Retinal pigment epithelial cell (primary cell): Measurements from ENCODE around the gene AADAC.

Experiments used
- DNase-seq: peaks from one replicate; pipeline ENCODE4 v3.0.0-alpha.2; 2010; ENCODE audit warnings: low read depth
- H3K4me3 ChIP-seq: 2 replicates; pipeline ENCODE4 v1.5.1; 2011; ENCODE audit warnings: mild to moderate bottlenecking, low read length, control low read depth, moderate library complexity
- TF ChIP-seq, protein P1 (sequence below): conservative IDR thresholded peaks from 2 replicates; pipeline ENCODE4 v1.5.1; 2011; ENCODE audit warnings: low read depth, low read length, control low read depth, inconsistent platforms

Gene AADAC

DNA sequence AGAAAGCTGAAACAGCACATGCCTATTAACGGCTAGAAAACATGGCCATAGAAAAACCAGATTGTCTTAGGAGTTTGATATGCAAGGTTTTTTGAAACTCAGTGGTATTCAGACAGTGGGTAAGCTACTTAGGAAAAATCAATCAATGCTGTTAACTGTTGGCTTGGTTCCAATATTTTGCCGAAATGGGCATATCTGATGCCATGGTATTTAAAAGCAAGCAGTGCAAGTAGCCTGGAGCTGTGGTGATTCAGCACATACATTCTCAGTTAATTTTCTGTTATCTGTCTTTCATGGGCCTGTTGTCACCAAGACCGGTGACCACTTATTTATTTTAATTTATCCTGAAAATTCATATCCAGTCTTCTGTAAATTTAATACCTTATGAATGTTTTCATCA lies 42.2 kb downstream of the AADAC start:
- no peak for DNase-seq
- H3K4me3 ChIP-seq, result no peak overlapping the region
- TF ChIP-seq, protein P1, sequence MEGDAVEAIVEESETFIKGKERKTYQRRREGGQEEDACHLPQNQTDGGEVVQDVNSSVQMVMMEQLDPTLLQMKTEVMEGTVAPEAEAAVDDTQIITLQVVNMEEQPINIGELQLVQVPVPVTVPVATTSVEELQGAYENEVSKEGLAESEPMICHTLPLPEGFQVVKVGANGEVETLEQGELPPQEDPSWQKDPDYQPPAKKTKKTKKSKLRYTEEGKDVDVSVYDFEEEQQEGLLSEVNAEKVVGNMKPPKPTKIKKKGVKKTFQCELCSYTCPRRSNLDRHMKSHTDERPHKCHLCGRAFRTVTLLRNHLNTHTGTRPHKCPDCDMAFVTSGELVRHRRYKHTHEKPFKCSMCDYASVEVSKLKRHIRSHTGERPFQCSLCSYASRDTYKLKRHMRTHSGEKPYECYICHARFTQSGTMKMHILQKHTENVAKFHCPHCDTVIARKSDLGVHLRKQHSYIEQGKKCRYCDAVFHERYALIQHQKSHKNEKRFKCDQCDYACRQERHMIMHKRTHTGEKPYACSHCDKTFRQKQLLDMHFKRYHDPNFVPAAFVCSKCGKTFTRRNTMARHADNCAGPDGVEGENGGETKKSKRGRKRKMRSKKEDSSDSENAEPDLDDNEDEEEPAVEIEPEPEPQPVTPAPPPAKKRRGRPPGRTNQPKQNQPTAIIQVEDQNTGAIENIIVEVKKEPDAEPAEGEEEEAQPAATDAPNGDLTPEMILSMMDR, result no peak

DNA sequence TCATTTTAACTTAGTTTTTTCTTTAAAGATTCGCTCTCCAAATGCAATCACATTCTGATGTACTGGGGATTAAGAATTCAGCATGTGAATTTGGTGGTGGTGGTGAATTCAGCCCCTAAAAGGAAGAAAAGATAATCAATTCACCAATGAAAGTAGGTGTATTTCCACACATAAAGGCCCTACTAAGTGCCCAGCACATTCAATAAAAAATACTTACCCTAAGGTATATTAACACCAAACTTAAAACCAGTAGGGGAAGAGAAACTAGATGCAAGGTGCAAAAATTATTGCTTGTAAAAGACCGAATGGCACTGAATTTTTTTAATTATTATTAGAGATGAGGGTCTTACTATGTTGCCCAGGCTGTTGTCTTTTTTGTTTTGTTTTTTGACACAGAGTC lies 42.7 kb downstream of the AADAC start:
- H3K4me3 ChIP-seq, result no peak overlapping the region
- TF ChIP-seq, protein P1, result no peak
- no peak for DNase-seq

DNA sequence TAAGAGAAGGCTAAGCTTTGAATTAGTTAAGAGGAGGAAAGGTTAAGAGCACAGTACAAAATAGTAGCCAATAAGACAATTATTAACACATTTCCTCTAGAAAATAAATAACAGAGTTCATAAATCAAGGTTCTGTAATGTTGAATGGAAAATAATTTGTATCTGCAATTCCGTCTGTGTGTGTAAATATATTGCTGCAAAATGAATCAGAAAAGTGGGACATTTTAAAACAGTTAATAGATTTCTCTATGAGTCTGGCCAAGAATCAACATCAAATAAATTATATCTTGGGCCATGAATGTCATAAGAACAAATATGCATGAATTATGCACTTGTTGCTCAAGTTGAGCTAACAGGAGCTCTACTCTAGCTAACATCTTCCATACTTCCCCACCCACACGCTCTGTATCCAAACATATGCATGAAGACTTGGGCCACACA lies 45.3 kb downstream of the AADAC start:
- TF ChIP-seq, protein P1, result no peak
- DNase-seq, result no peak

DNA sequence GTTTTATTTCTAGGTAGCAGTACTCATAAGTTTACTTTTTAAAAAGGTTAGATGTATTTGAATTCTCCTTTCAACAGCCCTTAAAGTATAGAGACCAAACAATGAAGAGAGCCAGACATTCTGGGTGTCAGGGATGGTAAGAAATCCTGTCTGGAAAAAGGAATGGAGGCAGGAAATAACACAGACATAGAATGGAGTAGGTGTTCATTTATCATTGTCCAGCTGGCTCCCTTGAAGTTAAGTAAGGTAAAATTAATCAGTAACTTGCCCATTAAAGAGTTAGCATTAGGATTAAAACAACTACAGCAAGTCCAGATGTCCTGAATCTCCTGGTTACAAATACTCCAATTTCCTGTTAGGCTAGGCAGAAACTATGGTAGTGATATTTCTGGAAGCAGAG lies 46.0 kb downstream of the AADAC start:
- no peak for DNase-seq
- TF ChIP-seq, protein P1, result no peak
- H3K4me3 ChIP-seq, result no peak overlapping the region

More for the DNA sequence above, 45.3 kb downstream of the AADAC start:
- H3K4me3 ChIP-seq, result no peak overlapping the region

DNA sequence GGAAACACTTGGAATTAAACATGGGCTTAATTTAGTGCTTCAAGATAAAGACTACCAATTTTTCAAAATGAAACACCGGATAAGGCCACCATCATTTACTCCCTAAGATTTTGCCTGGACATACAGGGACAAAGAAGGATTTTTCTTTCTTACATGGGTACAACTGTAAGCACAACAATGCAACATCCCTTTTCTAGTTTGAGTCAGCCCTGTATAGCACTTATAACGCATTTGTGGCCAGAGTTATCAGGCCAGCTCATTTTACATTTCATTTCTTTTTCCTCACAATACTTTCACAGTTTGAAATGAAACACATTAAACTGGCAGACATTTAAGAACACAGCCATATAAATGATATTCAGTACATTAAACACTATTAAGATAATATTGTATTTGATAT lies 49.7 kb downstream of the AADAC start:
- no peak overlapping the region for H3K4me3 ChIP-seq
- TF ChIP-seq, protein P1, result no peak
- DNase-seq, result no peak

DNA sequence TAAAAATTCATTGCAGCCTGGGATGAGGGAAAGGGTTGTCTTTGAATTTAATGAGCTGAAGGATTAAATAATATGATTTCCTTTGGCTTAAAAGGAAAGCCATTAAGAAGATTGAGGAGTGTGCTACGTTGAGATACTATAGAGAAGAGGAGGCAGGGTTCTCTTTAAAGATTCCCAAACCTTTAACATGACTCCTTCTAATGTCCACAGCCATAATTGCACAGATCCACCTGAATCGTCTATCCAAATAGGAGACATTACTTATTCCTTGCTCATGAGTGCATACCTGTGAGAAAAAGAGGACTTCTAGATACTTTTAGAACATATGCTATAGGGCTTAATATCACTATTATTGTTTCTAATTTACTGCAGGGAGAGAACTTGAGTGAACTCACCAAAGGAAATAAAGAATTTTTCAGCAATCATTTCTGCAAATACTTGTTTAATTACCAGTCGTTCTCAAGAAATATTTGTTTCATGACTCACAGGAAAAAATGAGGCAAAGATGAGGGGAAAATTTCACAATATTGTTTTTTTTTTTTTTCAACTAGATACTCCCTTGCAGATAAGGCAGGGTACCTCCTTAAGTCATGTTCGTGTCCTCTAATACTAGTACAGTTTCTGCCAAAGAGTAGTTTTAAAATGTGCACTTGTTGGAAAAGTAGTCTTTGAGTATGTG lies 50.6 kb downstream of the AADAC start:
- H3K4me3 ChIP-seq, result no peak overlapping the region
- DNase-seq, result peak; percentile 46
- TF ChIP-seq, protein P1, result no peak

DNA sequence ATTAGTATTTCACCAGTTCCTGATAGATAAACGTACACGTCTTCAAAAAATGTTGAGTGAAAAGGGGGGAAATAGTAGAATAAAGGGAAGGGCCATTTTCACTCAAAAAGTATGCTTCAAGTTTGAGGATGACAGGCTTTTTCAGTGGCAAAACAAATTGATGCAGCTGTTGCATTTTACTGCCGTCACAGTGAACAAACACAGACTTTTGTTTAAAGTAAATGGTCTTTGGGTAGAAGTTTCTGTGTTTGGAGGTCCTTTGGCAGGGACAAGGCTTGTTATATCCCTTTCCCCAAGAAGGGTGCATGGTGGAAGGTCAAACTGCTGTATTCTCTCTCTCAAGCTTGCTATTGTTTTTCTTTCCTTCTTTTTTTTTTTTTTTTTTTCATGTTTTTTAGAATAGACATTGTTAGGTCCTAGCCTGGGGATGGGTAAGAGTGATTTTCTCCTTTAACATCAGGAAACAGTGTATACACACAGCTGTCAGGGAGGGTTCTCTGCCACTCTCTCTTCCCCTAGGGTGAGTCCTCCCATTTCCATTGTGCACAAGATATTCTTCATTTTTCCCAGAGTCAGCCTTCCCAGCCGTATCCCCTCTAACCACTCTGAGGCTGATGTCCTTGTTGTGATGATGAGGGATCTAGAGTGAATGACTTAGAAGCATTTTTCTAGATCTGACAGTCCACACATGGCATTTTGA lies 52.9 kb downstream of the AADAC start:
- TF ChIP-seq, protein P1, result no peak
- DNase-seq, result no peak
- no peak overlapping the region for H3K4me3 ChIP-seq
